Gastrocnemius medialis (tissue), 4 donors: ENCODE measurements around the gene IL23A.
"Not testable (repeated sequence)": the region's sequence is repeated elsewhere in the genome, so short reads cannot be mapped to it uniquely, and the experiment has no call there.

Experiments
- POLR2A ChIP-seq, 2 donors: fragments of 450-650 bp; IDR thresholded peaks; one replicate each; pipeline ENCODE4 v1.6.1; 2017; ENCODE audit warnings: antibody characterized with exemption in 2 of 2, mild to moderate bottlenecking in 2 of 2, moderate library complexity in 2 of 2
- TF ChIP-seq, protein P1 (sequence below), 5 experiments: fragments of 450-650 bp in 3 of 5; fragments of 200-600 bp in 2 of 5; sonication (generic) in 2 of 5; IDR thresholded peaks in 4 of 5; conservative IDR thresholded peaks in 1 of 5; 1 replicate in 4 of 5; 2 replicates in 1 of 5; pipeline ENCODE4 v1.5.1; 2016 to 2019; ENCODE audit warnings: antibody characterized with exemption in 5 of 5, mild to moderate bottlenecking in 3 of 5, moderate library complexity in 3 of 5

DNA sequence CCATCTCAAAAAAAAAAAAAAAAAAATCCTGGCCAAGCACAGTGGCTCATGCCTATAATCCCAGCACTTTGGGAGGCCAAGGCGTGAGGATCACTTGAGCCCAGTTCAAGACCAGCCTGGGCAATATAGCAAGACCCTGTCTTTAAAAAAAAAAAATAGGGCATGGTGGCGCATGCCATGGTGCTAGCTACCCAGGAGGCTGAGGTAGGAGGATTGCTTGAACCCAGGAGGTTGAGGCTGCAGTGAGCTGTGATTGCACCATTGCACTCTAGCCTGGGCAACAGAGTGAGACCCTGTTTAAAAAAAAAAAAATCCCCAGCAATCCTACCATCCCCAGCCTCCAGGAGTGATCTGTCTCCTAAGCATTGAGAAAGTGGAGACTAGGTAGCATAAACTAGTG, 3.6 kb downstream of the IL23A start:
- TF ChIP-seq POLR2A (IDR thresholded peaks at IDR 0.05) = not testable (repeated sequence)
- TF ChIP-seq, protein P1, sequence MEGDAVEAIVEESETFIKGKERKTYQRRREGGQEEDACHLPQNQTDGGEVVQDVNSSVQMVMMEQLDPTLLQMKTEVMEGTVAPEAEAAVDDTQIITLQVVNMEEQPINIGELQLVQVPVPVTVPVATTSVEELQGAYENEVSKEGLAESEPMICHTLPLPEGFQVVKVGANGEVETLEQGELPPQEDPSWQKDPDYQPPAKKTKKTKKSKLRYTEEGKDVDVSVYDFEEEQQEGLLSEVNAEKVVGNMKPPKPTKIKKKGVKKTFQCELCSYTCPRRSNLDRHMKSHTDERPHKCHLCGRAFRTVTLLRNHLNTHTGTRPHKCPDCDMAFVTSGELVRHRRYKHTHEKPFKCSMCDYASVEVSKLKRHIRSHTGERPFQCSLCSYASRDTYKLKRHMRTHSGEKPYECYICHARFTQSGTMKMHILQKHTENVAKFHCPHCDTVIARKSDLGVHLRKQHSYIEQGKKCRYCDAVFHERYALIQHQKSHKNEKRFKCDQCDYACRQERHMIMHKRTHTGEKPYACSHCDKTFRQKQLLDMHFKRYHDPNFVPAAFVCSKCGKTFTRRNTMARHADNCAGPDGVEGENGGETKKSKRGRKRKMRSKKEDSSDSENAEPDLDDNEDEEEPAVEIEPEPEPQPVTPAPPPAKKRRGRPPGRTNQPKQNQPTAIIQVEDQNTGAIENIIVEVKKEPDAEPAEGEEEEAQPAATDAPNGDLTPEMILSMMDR (IDR thresholded peaks at IDR 0.05 in 4 of 5, conservative IDR thresholded peaks at IDR 0.05 in 1 of 5) = not testable (repeated sequence)
